Activated T-helper 17 cell treated with anti-CD3 and anti-CD28 coated beads, Interleukin-2, amount 50 U/mL, for 72 hours (primary cell): Measurements from ENCODE around the gene TMEM126B. TPM values are rescaled to one million over a fixed set of nuclear protein-coding genes. Genes with fewer than 3 reads are reported as not detected.

Experiments
- ATAC-seq: fragments of 150-1000 bp; cut with Tn5 transposase; replicated peaks from 2 replicates; pipeline ENCODE4 v1.10.0; 2021; ENCODE audit warnings: mild to moderate bottlenecking, moderate library complexity
- H3K27ac Mint-ChIP-seq: one replicate; pipeline ENCODE4 v1.8.0; 2022; ENCODE audit warnings: mixed read lengths
- H3K27me3 Mint-ChIP-seq: one replicate; pipeline ENCODE4 v1.8.0; 2022; ENCODE audit warnings: mixed read lengths
- H3K36me3 Mint-ChIP-seq: one replicate; pipeline ENCODE4 v1.8.0; 2022; ENCODE audit warnings: low read depth, mild to moderate bottlenecking, mixed read lengths
- H3K4me1 Mint-ChIP-seq: one replicate; pipeline ENCODE4 v1.8.0; 2022; ENCODE audit warnings: mixed read lengths
- H3K4me3 Mint-ChIP-seq: one replicate; pipeline ENCODE4 v1.8.0; 2022; ENCODE audit warnings: mild to moderate bottlenecking, mixed read lengths
- H3K9me3 Mint-ChIP-seq: one replicate; pipeline ENCODE4 v1.8.0; 2022; ENCODE audit warnings: mixed read lengths
- total RNA-seq, 2 donors: library from RNA; stranded (reverse); gene quantifications; one replicate each; pipeline ENCODE4 v1.2.3, GENCODE V29; 2022

Gene TMEM126B
- total RNA-seq, 2 donors from 2014 or later, result 48.9 to 64.9 TPM

- peaks cover 5% of the 10 kb centered on the region for H3K36me3 Mint-ChIP-seq
- no peak overlapping the region for H3K27ac Mint-ChIP-seq
- H3K9me3 Mint-ChIP-seq, result no peaks in the 10 kb centered on the region
- H3K27me3 Mint-ChIP-seq, result no peaks in the 10 kb centered on the region
- H3K4me3 Mint-ChIP-seq, result no peak overlapping the region
- H3K4me1 Mint-ChIP-seq, result peaks cover 13% of the 10 kb centered on the region
- ATAC-seq, result no peak
Measured at GRCh38 chr11:85685125-85685819, 56.9 kb downstream of the TMEM126B start.

GRCh38 chr11:85685820-85686459 lies 57.5 kb downstream of the TMEM126B start, which contains the start of gene CCDC89:
Gene CCDC89 (minus strand): TSS chr11:85686195. CDS start chr11:85686130, 65 bp downstream.
- Mint-ChIP-seq H3K4me1 (peaks cover 13% of the 10 kb centered on the region), H3K27ac (no peak within 1 kb of the TSS), H3K4me3 (no peak within 1 kb of the TSS), H3K9me3 (no peaks in the 10 kb centered on the region), H3K36me3 (peaks cover 5% of the 10 kb centered on the region), H3K27me3 (no peaks in the 10 kb centered on the region)
- no peak for ATAC-seq

Other genes with a start within 250 kb of the TMEM126B start
- 1 to 10 TPM; 1.5 to 1.9 TPM for gene DLG2, start 1.2 kb upstream of the TMEM126B start, total RNA-seq
- gene TMEM126A, start 19.4 kb downstream of the TMEM126B start, total RNA-seq, result 10 to 100 TPM; 28.4 to 56.4 TPM
- gene CREBZF, start 36.5 kb downstream of the TMEM126B start, total RNA-seq, result 10 to 100 TPM; 47.5 to 56.7 TPM
- gene CCDC89, start 57.6 kb downstream of the TMEM126B start, total RNA-seq, result not detected
- gene SYTL2, start 182.5 kb downstream of the TMEM126B start, total RNA-seq, result 10 to 100 TPM; 10.5 to 12.1 TPM
- gene CCDC83, start 226.8 kb downstream of the TMEM126B start, total RNA-seq, result not detected